Spinal cord (tissue), 10 donors: ENCODE results near the gene RTTN. TPM values are rescaled to one million over a fixed set of nuclear protein-coding genes. Genes with fewer than 3 reads are reported as not detected.

Source experiments
- DNase-seq, 6 donors: peaks; one replicate each; pipeline versions ENCODE4 v3.0.0 to v3.0.0-alpha.2; 2013 to 2015; ENCODE audit warnings: low spot score in 6 of 6, low read depth in 4 of 6
- H3K27ac ChIP-seq: one replicate; pipeline ENCODE4 v1.5.1; 2013; ENCODE audit warnings: low read depth, low read length, control low read depth
- H3K27me3 ChIP-seq: one replicate; pipeline ENCODE4 v1.6.1; 2013; ENCODE audit warnings: low read length; ENCODE audit not compliant: control insufficient read depth, insufficient read depth
- H3K36me3 ChIP-seq: one replicate; pipeline ENCODE4 v1.6.1; 2013; ENCODE audit warnings: low read length; ENCODE audit not compliant: control insufficient read depth, insufficient read depth
- H3K4me1 ChIP-seq: one replicate; pipeline ENCODE4 v1.6.1; 2013; ENCODE audit warnings: low read length; ENCODE audit not compliant: control insufficient read depth, insufficient read depth
- H3K4me3 ChIP-seq: one replicate; pipeline ENCODE4 v1.5.1; 2013; ENCODE audit warnings: low read depth, low read length, control low read depth
- H3K9me3 ChIP-seq: one replicate; pipeline ENCODE4 v1.6.1; 2013; ENCODE audit warnings: low read length; ENCODE audit not compliant: control insufficient read depth, insufficient read depth
- WGBS: methylation state at CpG from one replicate; pipeline ENCODE4 v1.1.5; 2013; ENCODE audit warnings: missing lambda C conversion rate; ENCODE audit not compliant: insufficient coverage; 5-methylcytosine and 5-hydroxymethylcytosine counted together
- polyA plus RNA-seq, 2 donors: library from polyadenylated mRNA; unstranded; fragments of 120-200 nt; gene quantifications; one replicate each; pipeline ENCODE4 v1.2.1, GENCODE V29; 2013; ENCODE audit not compliant: insufficient read length in 2 of 2
- total RNA-seq, 2 donors: library from RNA; depleted of rRNA in 1 of 2; stranded (reverse); fragments of 120-200 nt in 1 of 2; fragments of >200 nt in 1 of 2; gene quantifications; one replicate each; pipeline versions ENCODE4 v1.2.3 to v1.2.4, GENCODE V29; 2013 to 2014
- donor health status: healthy.

The RTTN gene
- total and polyA plus RNA-seq, 4 donors = 14.0 to 46.0 (median 18.1) TPM

DNA sequence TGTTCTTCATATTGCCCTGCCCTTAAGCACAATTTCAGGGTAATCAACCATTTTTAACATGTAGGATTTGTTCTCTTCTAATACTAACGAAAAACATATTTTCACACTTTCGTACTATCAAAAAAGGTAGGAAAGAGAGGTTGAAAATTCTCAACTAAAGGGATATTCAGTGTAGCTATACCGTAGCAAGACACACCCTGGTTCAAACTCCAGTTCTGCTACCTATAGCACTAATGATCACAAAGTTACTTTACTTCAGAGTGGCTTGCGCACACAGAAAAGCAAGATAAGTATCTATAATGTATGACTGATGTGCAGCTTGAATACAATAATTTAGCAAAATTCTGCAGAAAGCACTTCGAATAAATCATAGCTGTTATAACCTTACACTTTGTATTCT lies 132.1 kb downstream of the RTTN start:
- no peak for DNase-seq
- WGBS = no CpG with 5 or more reads among the region's 5 CpGs
- Histone ChIP-seq H3K36me3 (no peaks in the 10 kb centered on the region), H3K9me3 (no peaks in the 10 kb centered on the region), H3K4me1 (no peaks in the 10 kb centered on the region), H3K27me3 (no peaks in the 10 kb centered on the region), H3K27ac (no peak overlapping the region), H3K4me3 (no peak overlapping the region)

DNA sequence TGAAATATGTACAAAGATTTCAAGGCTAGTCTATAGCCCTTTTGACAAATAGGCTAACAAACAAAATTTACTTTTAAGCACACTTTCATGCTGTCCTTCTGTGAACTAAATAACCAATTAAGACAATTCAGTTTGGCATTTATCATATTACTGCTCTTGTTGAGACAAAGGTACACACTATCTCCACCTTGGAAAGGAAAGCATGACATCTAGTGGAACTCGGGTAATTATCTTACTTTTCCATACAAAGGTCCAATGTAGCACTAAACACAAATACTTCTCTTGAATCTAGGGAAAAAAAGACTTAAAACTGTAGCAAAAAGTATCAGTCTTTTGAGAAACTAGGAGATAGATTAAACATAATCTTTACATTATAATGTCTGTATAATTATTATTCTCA lies 132.8 kb downstream of the RTTN start:
- WGBS = no CpG with 5 or more reads among the region's 1 CpG
- H3K9me3 ChIP-seq = no peaks in the 10 kb centered on the region
- no peak overlapping the region for H3K27ac ChIP-seq
- H3K36me3 ChIP-seq = no peaks in the 10 kb centered on the region
- no peak overlapping the region for H3K4me3 ChIP-seq
- H3K27me3 ChIP-seq = no peaks in the 10 kb centered on the region
- no peaks in the 10 kb centered on the region for H3K4me1 ChIP-seq
- DNase-seq = peak in 4 of 6 donors; percentile 33 to 84 (median 54)

DNA sequence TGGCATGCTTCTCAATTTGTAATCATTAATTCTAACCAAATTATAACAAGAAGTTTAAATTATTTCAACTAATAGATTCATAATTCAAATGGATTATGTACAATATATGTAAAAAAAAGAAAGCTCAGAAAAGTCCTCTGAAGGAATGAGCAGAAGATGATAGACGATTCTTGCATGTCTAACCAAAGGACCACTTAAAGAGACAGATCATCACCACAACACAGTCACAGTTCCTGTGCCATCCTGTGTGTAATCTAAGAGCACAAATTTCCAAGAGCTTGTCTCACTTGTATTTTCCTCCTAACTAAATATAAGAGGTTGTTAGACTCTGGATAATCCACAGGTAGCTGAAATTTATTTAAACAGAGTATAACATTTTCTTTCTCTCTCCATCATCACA lies 135.5 kb downstream of the RTTN start:
- no peak overlapping the region for H3K27ac ChIP-seq
- no peaks in the 10 kb centered on the region for H3K9me3 ChIP-seq
- no peaks in the 10 kb centered on the region for H3K27me3 ChIP-seq
- no CpG with 5 or more reads among the region's 1 CpG for WGBS
- H3K4me3 ChIP-seq = no peak overlapping the region
- no peak for DNase-seq
- no peaks in the 10 kb centered on the region for H3K4me1 ChIP-seq
- no peaks in the 10 kb centered on the region for H3K36me3 ChIP-seq

DNA sequence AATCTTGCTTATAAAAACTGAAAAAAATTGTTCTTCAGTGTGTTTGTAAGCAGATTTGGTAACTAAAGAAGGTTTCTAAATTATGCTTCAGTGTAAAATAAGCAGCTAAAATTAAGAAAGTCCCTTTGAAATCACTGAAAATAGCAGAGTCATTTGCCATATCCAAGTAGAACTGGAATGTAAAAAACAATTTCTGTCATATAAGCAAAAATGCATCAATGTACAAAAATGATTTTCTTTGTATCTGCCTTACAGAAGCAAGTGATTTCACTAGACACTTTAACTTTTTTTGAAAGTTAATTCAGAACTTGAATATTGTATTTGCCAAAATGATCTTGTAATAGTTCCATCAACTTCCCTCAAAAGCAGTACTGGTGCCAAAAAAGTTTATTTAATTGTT lies 136.1 kb downstream of the RTTN start:
- Histone ChIP-seq H3K27me3 (no peaks in the 10 kb centered on the region), H3K4me3 (no peak overlapping the region), H3K27ac (no peak overlapping the region), H3K36me3 (no peaks in the 10 kb centered on the region), H3K4me1 (no peaks in the 10 kb centered on the region), H3K9me3 (no peaks in the 10 kb centered on the region)
- DNase-seq = no peak

DNA sequence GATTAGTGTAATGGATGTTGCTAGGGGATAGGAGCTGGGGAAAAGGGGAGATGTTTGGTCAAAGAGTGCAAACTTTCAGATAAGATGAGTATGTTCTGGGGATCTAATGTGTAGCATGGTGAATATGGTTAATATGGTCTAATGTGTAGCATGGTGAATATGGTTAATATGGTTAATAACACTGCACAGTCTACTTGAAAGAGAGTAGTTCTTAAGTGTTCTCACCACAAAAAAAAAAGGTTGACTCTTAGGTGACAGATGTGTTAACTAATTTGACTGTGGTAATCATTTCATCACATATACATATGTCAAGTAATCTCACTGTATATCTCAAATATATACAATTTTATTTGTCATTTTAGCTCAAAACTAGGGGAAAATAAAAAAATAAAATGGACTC lies 136.5 kb downstream of the RTTN start:
- H3K36me3 ChIP-seq = no peaks in the 10 kb centered on the region

DNA sequence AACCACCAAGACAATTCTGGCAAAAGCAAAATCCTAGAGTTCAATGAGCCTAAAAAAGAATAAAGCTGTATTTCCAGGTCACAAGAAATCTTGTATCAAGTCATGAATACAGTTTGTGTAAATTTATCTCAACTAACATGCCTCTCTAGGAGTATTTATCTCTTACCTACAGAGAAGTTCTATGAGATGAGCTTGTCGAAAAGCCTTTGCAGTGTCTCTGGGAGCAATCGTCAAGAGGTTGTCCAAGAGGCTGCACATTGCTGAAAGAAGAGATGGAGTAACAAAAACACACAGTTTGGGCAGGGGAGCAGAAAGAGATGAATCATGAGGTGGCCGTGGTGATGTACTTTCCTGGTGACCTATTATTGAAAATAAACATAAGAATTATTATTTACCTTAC lies 145.8 kb downstream of the RTTN start:
- Histone ChIP-seq H3K27me3 (no peaks in the 10 kb centered on the region), H3K4me3 (no peak overlapping the region), H3K9me3 (no peaks in the 10 kb centered on the region), H3K27ac (no peak overlapping the region), H3K4me1 (no peaks in the 10 kb centered on the region), H3K36me3 (peaks cover 3% of the 10 kb centered on the region)
- DNase-seq = no peak
- WGBS = no CpG with 5 or more reads among the region's 3 CpGs

More for the DNA sequence above, 136.5 kb downstream of the RTTN start:
- Histone ChIP-seq H3K4me3 (no peak overlapping the region), H3K27me3 (no peaks in the 10 kb centered on the region), H3K4me1 (no peaks in the 10 kb centered on the region), H3K27ac (no peak overlapping the region), H3K9me3 (no peaks in the 10 kb centered on the region)
- DNase-seq = no peak

DNA sequence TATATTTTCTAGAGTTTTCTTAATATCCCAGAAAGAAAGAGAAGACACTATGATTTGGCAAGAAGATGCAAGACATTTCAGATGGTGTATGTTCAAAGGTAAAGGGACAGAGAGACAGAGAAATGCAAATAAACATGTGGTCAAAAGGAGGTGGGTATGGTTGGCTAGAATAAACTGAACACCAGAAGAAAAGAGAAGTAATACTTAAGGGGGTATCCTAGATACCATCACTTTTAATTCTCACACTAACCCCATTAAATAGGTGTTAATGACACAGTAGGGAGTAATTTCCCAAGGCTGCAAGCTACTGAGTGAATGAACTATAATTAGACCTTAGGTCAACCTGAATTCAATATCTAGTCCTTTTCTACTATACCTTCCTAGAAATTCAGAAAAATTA lies 146.6 kb downstream of the RTTN start:
- Histone ChIP-seq H3K9me3 (no peaks in the 10 kb centered on the region), H3K36me3 (peaks cover 3% of the 10 kb centered on the region), H3K27me3 (no peaks in the 10 kb centered on the region), H3K27ac (no peak overlapping the region), H3K4me3 (no peak overlapping the region), H3K4me1 (no peaks in the 10 kb centered on the region)
- no peak for DNase-seq

DNA sequence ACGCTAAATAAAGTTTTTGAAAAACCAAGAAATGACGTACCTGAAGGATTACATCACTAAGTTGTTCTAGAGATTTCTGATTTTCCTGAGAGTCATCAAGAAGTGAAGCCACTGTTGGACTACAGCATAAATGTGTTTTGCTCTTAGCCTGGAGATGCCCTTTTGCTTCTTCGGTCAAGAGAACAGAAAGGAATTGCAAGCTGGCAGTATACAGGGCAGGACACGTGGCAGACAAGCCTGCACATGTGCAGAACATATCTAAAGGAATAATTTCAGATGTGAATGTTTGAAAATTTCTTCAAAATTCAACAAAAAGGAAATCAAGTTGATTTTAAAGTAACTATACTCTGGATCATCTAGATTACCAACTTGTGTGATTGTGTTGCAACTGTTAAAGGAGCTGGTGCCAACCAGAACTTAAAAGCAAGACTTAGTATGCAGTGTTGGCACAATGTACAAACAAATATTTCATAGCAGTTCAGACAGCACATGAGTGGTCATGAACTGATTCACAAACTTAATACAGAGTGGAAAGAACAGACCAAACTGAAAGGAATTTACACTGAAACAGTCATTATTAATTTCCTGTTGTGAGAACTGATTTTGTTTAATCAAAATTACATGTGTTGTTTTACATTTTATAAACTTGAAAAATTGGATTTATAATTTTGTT lies 157.4 kb downstream of the RTTN start:
- Histone ChIP-seq H3K9me3 (no peaks in the 10 kb centered on the region), H3K36me3 (no peaks in the 10 kb centered on the region), H3K27ac (no peak overlapping the region), H3K4me3 (no peak overlapping the region), H3K4me1 (no peaks in the 10 kb centered on the region), H3K27me3 (no peaks in the 10 kb centered on the region)
- 93% methylated on average over 2 of the region's 4 CpGs for WGBS
- DNase-seq = no peak

DNA sequence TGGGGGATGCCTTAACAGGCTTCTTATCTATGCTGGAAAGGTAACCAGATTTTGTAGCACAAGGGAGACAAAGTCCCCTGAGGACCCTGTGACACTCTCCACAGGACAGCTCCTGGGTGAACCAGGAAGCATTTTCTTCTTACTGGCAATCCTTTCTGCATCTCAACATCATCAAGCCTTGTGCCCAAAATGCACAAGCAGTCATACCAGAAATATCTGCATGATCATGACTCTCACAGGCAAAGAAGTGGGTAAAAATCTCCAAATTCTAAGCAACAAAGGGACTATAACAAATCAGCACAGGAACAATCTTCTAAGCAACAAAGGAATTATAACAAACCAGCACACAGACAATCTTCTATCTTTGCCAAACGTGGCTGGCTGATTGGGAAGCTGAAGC lies 158.7 kb downstream of the RTTN start:
- Histone ChIP-seq H3K4me1 (no peaks in the 10 kb centered on the region), H3K4me3 (no peak overlapping the region), H3K9me3 (no peaks in the 10 kb centered on the region), H3K27me3 (no peaks in the 10 kb centered on the region), H3K36me3 (no peaks in the 10 kb centered on the region), H3K27ac (no peak overlapping the region)
- no peak for DNase-seq
- WGBS = no CpG with 5 or more reads among the region's 1 CpG

DNA sequence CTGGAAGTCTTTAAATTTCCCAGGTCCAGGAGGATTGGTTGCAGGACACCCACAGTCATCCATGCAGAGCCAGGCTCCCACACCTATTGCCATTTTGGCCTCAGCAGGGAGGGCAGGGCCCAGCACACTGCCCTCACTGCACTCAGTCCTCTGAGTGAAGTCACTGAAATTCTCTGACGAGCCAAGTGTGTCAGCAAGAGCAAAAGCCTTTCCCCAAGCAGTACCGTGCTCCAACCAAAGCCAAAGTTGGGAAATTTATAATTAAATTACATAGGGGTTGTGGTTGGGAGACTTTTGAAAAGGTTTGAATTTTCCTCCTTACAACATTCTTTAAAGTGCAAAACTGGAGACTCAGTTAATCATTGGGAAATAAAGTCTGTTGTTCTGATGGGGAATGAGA lies 159.3 kb downstream of the RTTN start:
- no peaks in the 10 kb centered on the region for H3K36me3 ChIP-seq
- H3K27ac ChIP-seq = no peak overlapping the region
- WGBS = no CpG with 5 or more reads among the region's 2 CpGs
- no peaks in the 10 kb centered on the region for H3K27me3 ChIP-seq
- DNase-seq = no peak
- H3K4me3 ChIP-seq = no peak overlapping the region
- H3K9me3 ChIP-seq = no peaks in the 10 kb centered on the region
- H3K4me1 ChIP-seq = no peaks in the 10 kb centered on the region
